HG03571 (cell line): ENCODE results near the gene KANSL1L.

Experiments used
- ATAC-seq: cut with Tn5 transposase; IDR thresholded peaks from one replicate; pipeline ENCODE4 v1.9.1; 2021; ENCODE audit not compliant: unreplicated experiment

Gene KANSL1L

GRCh38 chr2:210072922-210073509 lies 98.2 kb downstream of the KANSL1L start:
- no peak for ATAC-seq

GRCh38 chr2:210072493-210072892 lies 98.7 kb downstream of the KANSL1L start:
- no peak for ATAC-seq

- ATAC-seq = no peak
These were observed 107.9 kb downstream of the KANSL1L start for GRCh38 chr2:210063306-210063705.

GRCh38 chr2:210055825-210056224 lies 115.4 kb downstream of the KANSL1L start:
- ATAC-seq = no peak

- no peak for ATAC-seq
These were observed 116.5 kb downstream of the KANSL1L start for GRCh38 chr2:210054696-210055095.

- no peak for ATAC-seq
These were observed 120.3 kb downstream of the KANSL1L start for GRCh38 chr2:210050885-210051284.

- ATAC-seq = no peak
These were observed 121.4 kb downstream of the KANSL1L start for GRCh38 chr2:210049831-210050230.

GRCh38 chr2:210046851-210047500 lies 124.2 kb downstream of the KANSL1L start:
- ATAC-seq = no peak

GRCh38 chr2:210038078-210038477 lies 133.1 kb downstream of the KANSL1L start:
- ATAC-seq = no peak

GRCh38 chr2:210035679-210036078 lies 135.5 kb downstream of the KANSL1L start:
- ATAC-seq = no peak

GRCh38 chr2:210034087-210034683 lies 137.0 kb downstream of the KANSL1L start:
- ATAC-seq = no peak

GRCh38 chr2:210028178-210028577 lies 143.0 kb downstream of the KANSL1L start:
- no peak for ATAC-seq

- ATAC-seq = no peak
These were observed 143.6 kb downstream of the KANSL1L start for GRCh38 chr2:210027608-210028007.

- ATAC-seq = no peak
These were observed 148.4 kb downstream of the KANSL1L start for GRCh38 chr2:210022824-210023223.

GRCh38 chr2:210020138-210020537 lies 151.1 kb downstream of the KANSL1L start:
- no peak for ATAC-seq

GRCh38 chr2:210009896-210010295 lies 161.3 kb downstream of the KANSL1L start:
- ATAC-seq = no peak

- ATAC-seq = no peak
These were observed 162.1 kb downstream of the KANSL1L start for GRCh38 chr2:210009126-210009525.

GRCh38 chr2:210007895-210008294 lies 163.3 kb downstream of the KANSL1L start:
- no peak for ATAC-seq

GRCh38 chr2:210004881-210005280 lies 166.3 kb downstream of the KANSL1L start:
- ATAC-seq = no peak

GRCh38 chr2:210003359-210003758 lies 167.8 kb downstream of the KANSL1L start:
- no peak for ATAC-seq

- ATAC-seq = peak; percentile 99
These were observed 168.8 kb downstream of the KANSL1L start, which contains the start of gene RPE for GRCh38 chr2:210002158-210003157. Gene RPE, plus strand, starts transcription at chr2:210002638. Its CDS starts 24 bp downstream, at chr2:210002662.
